Measurements from ENCODE around the gene MED12. TPM values are rescaled to one million over a fixed set of nuclear protein-coding genes. Genes with fewer than 3 reads are reported as not detected.

The MED12 gene
- total RNA-seq, 1 donor from 2014 or later = 27.0 TPM

- Histone ChIP-seq H4K20me1 (ENCODE audit: low read depth) (no peaks in the 10 kb centered on the region), H3K79me2 (ENCODE audit: low read depth) (no peaks in the 10 kb centered on the region), H3K4me1 (peaks cover 16% of the 10 kb centered on the region), H3K27ac (no peak overlapping the region), H3K36me3 (no peaks in the 10 kb centered on the region), H2AFZ (replicated peaks) (no peak overlapping the region), H3F3A (ENCODE audit: low read depth) (peaks cover 21% of the 10 kb centered on the region), H3K4me3 (no peak overlapping the region), H3K9me3 (ENCODE audit: low read depth) (no peaks in the 10 kb centered on the region), H3K4me2 (no peak overlapping the region), H3K27me3 (no peaks in the 10 kb centered on the region), H3K9ac (no peak overlapping the region)
- Mint-ChIP-seq H3K27ac (no peak overlapping the region), H3K9me3 (peaks cover 12% of the 10 kb centered on the region), H3K36me3 (no peaks in the 10 kb centered on the region), H3K4me3 (no peak overlapping the region), H3K4me1 (peaks cover 30% of the 10 kb centered on the region), H3K27me3 (ENCODE audit: insufficient read depth, low read depth) (peaks cover 2% of the 10 kb centered on the region)
- DNase-seq (ENCODE audit: low spot score) = no peak
- TF ChIP-seq CTCF (IDR thresholded peaks at IDR 0.05) (no peak), EZH2 (IDR thresholded peaks at IDR 0.05) (no peak), EZH2phosphoT487 (IDR thresholded peaks at IDR 0.05) (no peak)
Measured at GRCh38 chrX:71107245-71107644, 11.2 kb upstream of the MED12 start.

GRCh38 chrX:71107762-71108360 is 10.5 kb upstream of the MED12 start:
- Mint-ChIP-seq H3K4me1 (peaks cover 23% of the 10 kb centered on the region), H3K4me3 (no peak overlapping the region), H3K36me3 (no peaks in the 10 kb centered on the region), H3K27ac (no peak overlapping the region), H3K27me3 (ENCODE audit: insufficient read depth, low read depth) (peaks cover 2% of the 10 kb centered on the region), H3K9me3 (peaks cover 12% of the 10 kb centered on the region)
- no peak for DNase-seq (ENCODE audit: low spot score)
- Histone ChIP-seq H3K4me3 (no peak overlapping the region), H3K4me1 (peaks cover 12% of the 10 kb centered on the region), H2AFZ (replicated peaks) (no peak overlapping the region), H3K9ac (no peak overlapping the region), H4K20me1 (ENCODE audit: low read depth) (no peaks in the 10 kb centered on the region), H3K27me3 (no peaks in the 10 kb centered on the region), H3K27ac (no peak overlapping the region), H3F3A (ENCODE audit: low read depth) (peaks cover 17% of the 10 kb centered on the region), H3K36me3 (no peaks in the 10 kb centered on the region), H3K79me2 (ENCODE audit: low read depth) (no peaks in the 10 kb centered on the region), H3K4me2 (no peak overlapping the region), H3K9me3 (ENCODE audit: low read depth) (no peaks in the 10 kb centered on the region)
- no peak for TF ChIP-seq EZH2 (IDR thresholded peaks at IDR 0.05)
- no peak for TF ChIP-seq EZH2phosphoT487 (IDR thresholded peaks at IDR 0.05)
- TF ChIP-seq CTCF (IDR thresholded peaks at IDR 0.05) = no peak

GRCh38 chrX:71109051-71109450 is 9.3 kb upstream of the MED12 start:
- no peak overlapping the region for H3K4me3 Mint-ChIP-seq
- no peaks in the 10 kb centered on the region for H3K27me3 ChIP-seq
- no peaks in the 10 kb centered on the region for H3K36me3 Mint-ChIP-seq
- H2AFZ ChIP-seq (replicated peaks) = no peak overlapping the region
- H3K27me3 Mint-ChIP-seq (ENCODE audit: insufficient read depth, low read depth) = peaks cover 5% of the 10 kb centered on the region
- peaks cover 14% of the 10 kb centered on the region for H3K4me1 Mint-ChIP-seq
- H3K4me1 ChIP-seq = peaks cover 2% of the 10 kb centered on the region
- H3F3A ChIP-seq (ENCODE audit: low read depth) = peaks cover 7% of the 10 kb centered on the region
- H3K4me3 ChIP-seq = no peak overlapping the region
- H4K20me1 ChIP-seq (ENCODE audit: low read depth) = no peaks in the 10 kb centered on the region
- TF ChIP-seq EZH2phosphoT487 (IDR thresholded peaks at IDR 0.05) = no peak
- no peak for TF ChIP-seq EZH2 (IDR thresholded peaks at IDR 0.05)
- no peak for TF ChIP-seq CTCF (IDR thresholded peaks at IDR 0.05)
- no peaks in the 10 kb centered on the region for H3K36me3 ChIP-seq
- no peaks in the 10 kb centered on the region for H3K79me2 ChIP-seq (ENCODE audit: low read depth)
- no peak overlapping the region for H3K4me2 ChIP-seq
- H3K9me3 ChIP-seq (ENCODE audit: low read depth) = no peaks in the 10 kb centered on the region
- no peak overlapping the region for H3K9ac ChIP-seq
- peaks cover 12% of the 10 kb centered on the region for H3K9me3 Mint-ChIP-seq
- no peak for DNase-seq (ENCODE audit: low spot score)
- H3K27ac Mint-ChIP-seq = no peak overlapping the region
- H3K27ac ChIP-seq = no peak overlapping the region
